Stimulated activated memory B cell treated with anti-CD40 and anti-IgM and Interleukin-4, amounts not matched to agents 10 μg/mL and 1 μg/mL and 100 μg/mL, for 72 hours (primary cell): ENCODE data around the gene GOLGA8M.
"Not testable (repeated sequence)": the region's sequence is repeated elsewhere in the genome, so short reads cannot be mapped to it uniquely, and the experiment has no call there.

ENCODE experiments used
- ATAC-seq: fragments of 150-1000 bp; cut with Tn5 transposase; 2 replicates; pipeline ENCODE4 v1.10.0; 2021
- H3K27ac Mint-ChIP-seq: one replicate; pipeline ENCODE4 v1.8.0; 2022; ENCODE audit warnings: mild to moderate bottlenecking, mixed read lengths
- H3K27me3 Mint-ChIP-seq: one replicate; pipeline ENCODE4 v1.8.0; 2022; ENCODE audit warnings: mixed read lengths
- H3K36me3 Mint-ChIP-seq: one replicate; pipeline ENCODE4 v1.8.0; 2022; ENCODE audit warnings: mixed read lengths
- H3K4me1 Mint-ChIP-seq: one replicate; pipeline ENCODE4 v1.8.0; 2022; ENCODE audit warnings: mixed read lengths
- H3K4me3 Mint-ChIP-seq: one replicate; pipeline ENCODE4 v1.8.0; 2022; ENCODE audit warnings: mild to moderate bottlenecking, moderate library complexity, mixed read lengths
- H3K9me3 Mint-ChIP-seq: one replicate; pipeline ENCODE4 v1.8.0; 2022; ENCODE audit warnings: mixed read lengths

GOLGA8M gene

GRCh38 chr15:28693021-28693420 is 19.2 kb downstream of the GOLGA8M start:
- H3K4me1 Mint-ChIP-seq, H3K9me3 Mint-ChIP-seq, ATAC-seq, H3K36me3 Mint-ChIP-seq, H3K27ac Mint-ChIP-seq, H3K4me3 Mint-ChIP-seq, H3K27me3 Mint-ChIP-seq: not testable (repeated sequence)

GRCh38 chr15:28673533-28673932 is 38.7 kb downstream of the GOLGA8M start:
- ATAC-seq, H3K4me1 Mint-ChIP-seq, H3K4me3 Mint-ChIP-seq, H3K36me3 Mint-ChIP-seq, H3K27ac Mint-ChIP-seq, H3K27me3 Mint-ChIP-seq, H3K9me3 Mint-ChIP-seq: not testable (repeated sequence)

- ATAC-seq, H3K4me3 Mint-ChIP-seq, H3K27me3 Mint-ChIP-seq, H3K4me1 Mint-ChIP-seq, H3K27ac Mint-ChIP-seq, H3K9me3 Mint-ChIP-seq, H3K36me3 Mint-ChIP-seq: not testable (repeated sequence)
Measured at GRCh38 chr15:28672122-28672521, 40.1 kb downstream of the GOLGA8M start.

GRCh38 chr15:28666402-28666801 is 45.8 kb downstream of the GOLGA8M start:
- not testable (repeated sequence) for H3K36me3 Mint-ChIP-seq, H3K27me3 Mint-ChIP-seq, H3K27ac Mint-ChIP-seq, H3K4me1 Mint-ChIP-seq, H3K4me3 Mint-ChIP-seq, ATAC-seq, H3K9me3 Mint-ChIP-seq

DNA sequence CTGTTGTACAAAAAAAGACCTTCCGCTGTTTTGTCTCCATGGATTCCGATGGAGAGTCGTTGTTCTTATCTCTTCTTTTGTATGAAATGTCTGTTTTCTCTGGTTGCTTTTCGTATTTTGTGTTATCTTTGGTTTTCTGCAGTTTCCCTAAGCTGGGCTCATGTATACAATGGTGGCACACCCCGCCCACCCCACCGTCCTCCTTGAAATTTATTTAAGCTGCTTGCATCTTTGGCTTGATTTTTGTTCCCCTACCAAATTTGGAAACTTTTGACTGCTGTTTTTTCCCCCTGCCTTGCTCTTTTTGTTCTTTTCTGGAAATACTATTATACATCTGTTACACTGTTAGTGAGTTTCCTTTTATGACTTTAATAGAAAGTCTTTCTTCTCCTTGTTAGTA is 47.6 kb downstream of the GOLGA8M start:
- H3K9me3 Mint-ChIP-seq, H3K27ac Mint-ChIP-seq, ATAC-seq, H3K36me3 Mint-ChIP-seq, H3K27me3 Mint-ChIP-seq, H3K4me3 Mint-ChIP-seq, H3K4me1 Mint-ChIP-seq: not testable (repeated sequence)

DNA sequence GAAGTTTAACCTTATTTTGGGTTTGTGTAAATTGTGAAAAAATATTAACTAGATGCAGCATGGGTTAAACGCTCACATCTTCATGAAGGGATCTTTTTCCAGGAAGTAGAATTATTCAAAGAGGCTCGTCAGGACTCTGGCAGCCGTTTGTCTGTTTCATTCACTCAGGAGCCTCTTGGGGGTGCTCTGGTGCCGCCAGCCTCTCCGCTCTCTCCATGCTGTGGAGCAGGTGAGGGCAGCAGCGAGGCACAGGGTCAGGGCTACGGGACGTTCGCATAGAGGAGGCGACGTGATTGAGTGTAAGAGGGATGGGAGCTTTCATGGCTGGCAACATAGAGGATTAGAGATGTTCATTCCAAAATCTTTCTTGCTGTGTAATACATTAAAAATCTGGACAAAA is 48.5 kb downstream of the GOLGA8M start:
- not testable (repeated sequence) for H3K27ac Mint-ChIP-seq, H3K4me1 Mint-ChIP-seq, ATAC-seq, H3K4me3 Mint-ChIP-seq, H3K9me3 Mint-ChIP-seq, H3K27me3 Mint-ChIP-seq, H3K36me3 Mint-ChIP-seq

- not testable (repeated sequence) for H3K4me1 Mint-ChIP-seq
Measured at GRCh38 chr15:28660750-28661149, 51.5 kb downstream of the GOLGA8M start.

DNA sequence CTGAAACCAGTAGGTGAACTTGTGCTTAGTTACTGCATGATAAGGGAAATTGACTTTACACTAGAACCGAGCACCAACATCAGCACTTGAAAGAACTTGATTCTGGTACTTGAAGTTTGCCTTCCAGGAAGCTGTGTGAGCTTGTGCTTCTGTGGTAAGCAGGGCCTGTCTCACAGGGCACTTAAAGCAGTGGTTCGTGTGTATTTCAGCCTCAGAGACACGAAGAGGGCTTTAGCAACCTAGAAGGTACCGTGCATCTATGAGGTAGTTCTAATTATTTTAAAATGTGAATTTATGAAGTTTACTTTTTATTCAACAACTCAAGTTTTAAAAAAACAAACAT is 56.2 kb downstream of the GOLGA8M start:
- not testable (repeated sequence) for H3K27me3 Mint-ChIP-seq, H3K4me1 Mint-ChIP-seq, H3K27ac Mint-ChIP-seq, H3K4me3 Mint-ChIP-seq, H3K36me3 Mint-ChIP-seq, H3K9me3 Mint-ChIP-seq, ATAC-seq

More at GRCh38 chr15:28660750-28661149, 51.5 kb downstream of the GOLGA8M start:
- ATAC-seq, H3K27ac Mint-ChIP-seq, H3K36me3 Mint-ChIP-seq, H3K4me3 Mint-ChIP-seq, H3K27me3 Mint-ChIP-seq, H3K9me3 Mint-ChIP-seq: not testable (repeated sequence)

GRCh38 chr15:28655329-28656017 is 56.7 kb downstream of the GOLGA8M start:
- not testable (repeated sequence) for H3K27me3 Mint-ChIP-seq, H3K27ac Mint-ChIP-seq, H3K9me3 Mint-ChIP-seq, H3K36me3 Mint-ChIP-seq, H3K4me1 Mint-ChIP-seq, H3K4me3 Mint-ChIP-seq, ATAC-seq

GRCh38 chr15:28654194-28654593 is 58.0 kb downstream of the GOLGA8M start:
- H3K4me3 Mint-ChIP-seq, H3K27ac Mint-ChIP-seq, H3K9me3 Mint-ChIP-seq, H3K27me3 Mint-ChIP-seq, ATAC-seq, H3K36me3 Mint-ChIP-seq, H3K4me1 Mint-ChIP-seq: not testable (repeated sequence)

DNA sequence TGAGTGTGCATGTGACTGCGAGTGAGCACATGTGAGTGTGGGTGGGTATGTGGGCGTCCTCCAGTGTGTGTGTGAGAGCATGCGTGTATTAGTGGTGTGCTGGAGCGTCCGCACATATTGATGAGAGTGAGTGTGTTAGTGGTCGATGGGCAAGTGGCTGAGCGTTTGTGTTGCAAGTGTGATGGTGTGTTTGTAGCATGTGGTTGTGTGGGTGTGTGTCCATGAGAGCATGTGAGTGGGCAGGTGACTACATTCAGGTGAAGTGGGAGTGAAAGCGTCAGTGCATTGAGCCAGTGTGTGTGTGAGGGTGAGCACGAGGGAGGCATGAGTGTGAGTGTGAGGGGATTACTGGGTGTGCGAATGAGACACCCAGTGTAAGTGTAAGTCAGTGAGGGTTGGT is 59.7 kb downstream of the GOLGA8M start:
- H3K4me1 Mint-ChIP-seq, ATAC-seq, H3K36me3 Mint-ChIP-seq, H3K27me3 Mint-ChIP-seq, H3K4me3 Mint-ChIP-seq, H3K9me3 Mint-ChIP-seq, H3K27ac Mint-ChIP-seq: not testable (repeated sequence)
